ENCODE measurements around the gene MPRIP. TPM values are rescaled to one million over a fixed set of nuclear protein-coding genes. Genes with fewer than 3 reads are reported as not detected.

The MPRIP gene
- total RNA-seq, 1 experiment from 2014 or later, result 258 TPM

DNA sequence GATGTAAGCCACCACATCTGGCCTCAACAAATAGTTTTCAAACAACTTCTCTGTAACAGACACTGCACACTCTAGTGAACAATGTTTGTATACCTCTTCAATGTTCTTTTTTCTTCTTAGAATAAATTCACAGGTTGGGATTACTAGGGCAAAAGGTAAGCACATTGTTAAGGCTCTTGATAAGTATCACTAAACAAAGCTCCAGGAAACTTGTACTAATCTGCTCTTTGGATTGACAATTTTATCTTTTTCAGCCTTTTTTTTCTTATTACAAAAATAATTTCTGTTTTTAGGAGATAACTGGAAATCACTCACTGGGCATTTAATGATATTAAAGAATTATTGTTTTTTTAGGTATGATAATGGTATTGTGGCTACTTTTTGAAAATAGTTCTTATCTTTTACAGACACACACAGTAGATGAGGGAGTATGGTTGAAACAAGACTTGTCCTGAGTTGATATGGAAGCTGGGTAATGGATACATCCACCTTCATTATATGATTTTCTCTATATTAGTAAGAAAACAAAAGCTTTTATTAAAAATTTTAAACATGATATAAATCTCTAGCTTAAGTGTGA lies 7.7 kb upstream of the MPRIP start:
- ChIA-PET RAD21 (ENCODE audit: low non-redundant PET in 1 of 2, low total read pairs in 2 of 2, uncharacterized antibody in 2 of 2, unreplicated experiment in 2 of 2) (no interaction called here), POLR2A (no interaction called here), CTCF (no interaction called here)
- H2AFZ ChIP-seq (ENCODE audit: low read depth, low read length, poor library complexity, severe bottlenecking), result no peak overlapping the region
- peaks cover 27 to 47% of the 10 kb centered on the region in 2 experiments for H3K4me1 ChIP-seq (ENCODE audit: control insufficient read depth in 1 of 2, insufficient read depth in 2 of 2, low read length in 2 of 2)
- no peaks in the 10 kb centered on the region for H3K27me3 ChIP-seq (ENCODE audit: insufficient read depth, low read length)
- no peaks in the 10 kb centered on the region for H3K36me3 ChIP-seq (ENCODE audit: control insufficient read depth in 1 of 2, insufficient read depth in 2 of 2, low read length in 2 of 2)
- no peaks in the 10 kb centered on the region for H3K9me3 ChIP-seq (ENCODE audit: control insufficient read depth in 1 of 2, insufficient read depth in 1 of 2, low read depth in 1 of 2, low read length in 2 of 2)
- no peak for ATAC-seq
- TF ChIP-seq ZFX (IDR thresholded peaks at IDR 0.05) (no peak), POLR2A (IDR thresholded peaks at IDR 0.05; ENCODE audit: borderline replicate concordance, extremely low read depth, insufficient read depth, insufficient read length) (no peak), JUND (IDR thresholded peaks at IDR 0.05) (no peak), EGR1 (IDR thresholded peaks at IDR 0.05; ENCODE audit: low read depth) (no peak), SRF (IDR thresholded peaks at IDR 0.05; ENCODE audit: low read depth) (no peak), EZH2 (IDR thresholded peaks at IDR 0.05) (no peak), CBX3 (IDR thresholded peaks at IDR 0.05; ENCODE audit: low read depth) (no peak), SP1 (IDR thresholded peaks at IDR 0.05; ENCODE audit: low read depth) (no peak), ELF1 (IDR thresholded peaks at IDR 0.05; ENCODE audit: borderline replicate concordance, low read depth) (no peak), YY1 (IDR thresholded peaks at IDR 0.05; ENCODE audit: extremely low read depth, insufficient replicate concordance, low read depth, low read length) (no peak), ZNF274 (IDR thresholded peaks at IDR 0.05; ENCODE audit: low read depth, low read length) (no peak), CEBPB (IDR thresholded peaks at IDR 0.05; ENCODE audit: low read depth) (no peak), EZH2phosphoT487 (IDR thresholded peaks at IDR 0.05; ENCODE audit: borderline replicate concordance) (no peak), FOSL1 (IDR thresholded peaks at IDR 0.05; ENCODE audit: low read depth) (no peak)
- TF ChIP-seq, protein P1, sequence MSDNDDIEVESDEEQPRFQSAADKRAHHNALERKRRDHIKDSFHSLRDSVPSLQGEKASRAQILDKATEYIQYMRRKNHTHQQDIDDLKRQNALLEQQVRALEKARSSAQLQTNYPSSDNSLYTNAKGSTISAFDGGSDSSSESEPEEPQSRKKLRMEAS (IDR thresholded peaks at IDR 0.05), result no peak
- TF ChIP-seq, protein P2, sequence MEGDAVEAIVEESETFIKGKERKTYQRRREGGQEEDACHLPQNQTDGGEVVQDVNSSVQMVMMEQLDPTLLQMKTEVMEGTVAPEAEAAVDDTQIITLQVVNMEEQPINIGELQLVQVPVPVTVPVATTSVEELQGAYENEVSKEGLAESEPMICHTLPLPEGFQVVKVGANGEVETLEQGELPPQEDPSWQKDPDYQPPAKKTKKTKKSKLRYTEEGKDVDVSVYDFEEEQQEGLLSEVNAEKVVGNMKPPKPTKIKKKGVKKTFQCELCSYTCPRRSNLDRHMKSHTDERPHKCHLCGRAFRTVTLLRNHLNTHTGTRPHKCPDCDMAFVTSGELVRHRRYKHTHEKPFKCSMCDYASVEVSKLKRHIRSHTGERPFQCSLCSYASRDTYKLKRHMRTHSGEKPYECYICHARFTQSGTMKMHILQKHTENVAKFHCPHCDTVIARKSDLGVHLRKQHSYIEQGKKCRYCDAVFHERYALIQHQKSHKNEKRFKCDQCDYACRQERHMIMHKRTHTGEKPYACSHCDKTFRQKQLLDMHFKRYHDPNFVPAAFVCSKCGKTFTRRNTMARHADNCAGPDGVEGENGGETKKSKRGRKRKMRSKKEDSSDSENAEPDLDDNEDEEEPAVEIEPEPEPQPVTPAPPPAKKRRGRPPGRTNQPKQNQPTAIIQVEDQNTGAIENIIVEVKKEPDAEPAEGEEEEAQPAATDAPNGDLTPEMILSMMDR (IDR thresholded peaks at IDR 0.05 in 2 of 3, conservative IDR thresholded peaks at IDR 0.05 in 1 of 3; ENCODE audit: borderline replicate concordance in 1 of 3, insufficient read depth in 1 of 3, low read depth in 2 of 3, low read length in 2 of 3), result no peak
- H3K79me2 ChIP-seq (ENCODE audit: insufficient read depth, low read length), result no peaks in the 10 kb centered on the region
- BruUV-seq (replicated peaks), result no TSS peak
- DNase-seq (ENCODE audit: low read depth, low spot score), result no peak
- no peaks in the 10 kb centered on the region for H3K9me2 ChIP-seq (ENCODE audit: insufficient read depth)
- intact Hi-C loops (cut with micrococcal nuclease), result no loop called here
- H3K4me3 ChIP-seq (replicated peaks in 1 of 2; ENCODE audit: low read depth in 1 of 2, low read length in 2 of 2), result no peak overlapping the region
- H3K27ac ChIP-seq (ENCODE audit: low read depth, low read length), result no peak overlapping the region
- H3K9ac ChIP-seq (ENCODE audit: low read length), result no peak overlapping the region; the same call in 1 of the 2 replicates
- no peaks in the 10 kb centered on the region for H4K20me1 ChIP-seq (ENCODE audit: insufficient read depth)
- no peak overlapping the region for H3K4me2 ChIP-seq (ENCODE audit: low read length)
